ENCODE data around the gene KCNIP1.

Gene KCNIP1

DNA sequence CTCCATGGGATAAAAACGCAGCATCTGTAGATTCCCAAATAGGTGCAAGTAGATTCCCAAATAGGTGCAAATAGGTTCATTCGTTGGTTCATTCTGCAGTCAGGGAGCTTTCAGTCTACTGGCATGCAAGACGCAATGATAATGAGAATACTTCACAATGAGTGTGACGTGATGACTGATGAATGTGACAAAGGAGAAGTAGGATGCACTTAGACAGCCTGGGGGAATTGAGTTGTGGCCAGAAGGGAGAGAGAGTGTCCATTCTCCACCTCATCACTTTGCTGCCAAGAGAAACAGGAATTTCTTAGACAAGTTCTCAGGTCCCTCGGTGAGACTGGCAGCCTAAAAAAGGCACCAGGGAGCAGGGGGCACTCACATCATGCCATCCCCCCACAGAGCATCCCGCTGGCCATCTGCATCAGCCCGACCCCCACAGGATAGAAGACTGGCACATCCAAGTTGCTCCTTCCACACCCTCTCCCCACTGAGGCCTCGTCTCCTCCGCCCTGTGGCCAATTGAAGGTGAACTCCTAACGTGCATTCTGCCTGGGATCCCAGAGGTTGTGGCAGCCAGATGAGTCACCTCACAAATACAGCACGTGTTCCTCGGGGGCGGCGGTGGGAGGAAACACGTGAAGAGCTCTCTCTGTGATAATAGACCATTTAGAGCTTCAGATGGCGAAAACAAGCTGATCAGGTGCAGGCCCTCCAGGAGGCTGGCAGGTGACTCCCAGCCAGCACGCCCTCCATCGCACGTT is 19.9 kb upstream of the KCNIP1 start:
- Histone ChIP-seq H3K4me1 (ENCODE audit: insufficient read depth, low read length, poor library complexity, severe bottlenecking) (no peaks in the 10 kb centered on the region), H3K9ac (ENCODE audit: low read depth, low read length, poor library complexity, severe bottlenecking) (no peak overlapping the region), H3K27me3 (ENCODE audit: insufficient read depth, low read length, poor library complexity, severe bottlenecking) (no peaks in the 10 kb centered on the region), H3K4me3 (ENCODE audit: low read length, poor library complexity, severe bottlenecking) (no peak overlapping the region), H4K20me1 (ENCODE audit: insufficient read depth, low read length, poor library complexity, severe bottlenecking) (no peaks in the 10 kb centered on the region), H3K4me2 (ENCODE audit: low read depth, low read length, poor library complexity, severe bottlenecking) (no peak overlapping the region), H3F3A (ENCODE audit: low read depth) (no peaks in the 10 kb centered on the region), H3K9me2 (replicated peaks; ENCODE audit: low read depth, low read length) (no peaks in the 10 kb centered on the region), H3K36me3 (ENCODE audit: insufficient read depth, low read length) (no peaks in the 10 kb centered on the region), H3K79me2 (ENCODE audit: insufficient read depth, low read length) (no peaks in the 10 kb centered on the region), H3K9me3 (ENCODE audit: insufficient read depth, low read depth, low read length) (no peaks in the 10 kb centered on the region), H2AFZ (ENCODE audit: low read length) (no peak overlapping the region)
- TF ChIP-seq, protein P1, sequence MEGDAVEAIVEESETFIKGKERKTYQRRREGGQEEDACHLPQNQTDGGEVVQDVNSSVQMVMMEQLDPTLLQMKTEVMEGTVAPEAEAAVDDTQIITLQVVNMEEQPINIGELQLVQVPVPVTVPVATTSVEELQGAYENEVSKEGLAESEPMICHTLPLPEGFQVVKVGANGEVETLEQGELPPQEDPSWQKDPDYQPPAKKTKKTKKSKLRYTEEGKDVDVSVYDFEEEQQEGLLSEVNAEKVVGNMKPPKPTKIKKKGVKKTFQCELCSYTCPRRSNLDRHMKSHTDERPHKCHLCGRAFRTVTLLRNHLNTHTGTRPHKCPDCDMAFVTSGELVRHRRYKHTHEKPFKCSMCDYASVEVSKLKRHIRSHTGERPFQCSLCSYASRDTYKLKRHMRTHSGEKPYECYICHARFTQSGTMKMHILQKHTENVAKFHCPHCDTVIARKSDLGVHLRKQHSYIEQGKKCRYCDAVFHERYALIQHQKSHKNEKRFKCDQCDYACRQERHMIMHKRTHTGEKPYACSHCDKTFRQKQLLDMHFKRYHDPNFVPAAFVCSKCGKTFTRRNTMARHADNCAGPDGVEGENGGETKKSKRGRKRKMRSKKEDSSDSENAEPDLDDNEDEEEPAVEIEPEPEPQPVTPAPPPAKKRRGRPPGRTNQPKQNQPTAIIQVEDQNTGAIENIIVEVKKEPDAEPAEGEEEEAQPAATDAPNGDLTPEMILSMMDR (conservative IDR thresholded peaks at IDR 0.05; ENCODE audit: low read length): no peak
- no peak for TF ChIP-seq EZH2phosphoT487 (IDR thresholded peaks at IDR 0.05; ENCODE audit: borderline replicate concordance)

DNA sequence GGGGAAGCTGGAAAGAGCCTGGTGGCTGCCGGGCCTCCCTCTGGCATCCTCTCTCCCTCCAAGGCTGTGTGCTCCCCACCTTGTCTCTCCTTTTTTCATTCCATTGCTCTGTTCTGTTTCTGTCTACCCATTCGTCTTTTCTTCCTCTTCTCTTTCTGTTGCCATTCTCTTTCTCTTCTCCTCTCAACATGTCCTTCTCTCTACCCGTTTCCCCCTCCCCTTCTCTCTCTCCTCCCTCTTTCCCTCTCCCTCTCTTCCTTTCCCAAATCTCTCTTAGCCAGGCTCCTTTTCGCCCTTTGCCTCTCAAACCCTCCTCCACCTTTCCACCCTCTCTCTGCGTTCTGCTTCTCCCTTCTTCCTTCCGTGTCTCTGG is 19.4 kb upstream of the KCNIP1 start:
- no peaks in the 10 kb centered on the region for H3K9me2 ChIP-seq (replicated peaks; ENCODE audit: low read depth, low read length)
- H3F3A ChIP-seq (ENCODE audit: low read depth): no peaks in the 10 kb centered on the region
- H3K79me2 ChIP-seq (ENCODE audit: insufficient read depth, low read length): no peaks in the 10 kb centered on the region
- TF ChIP-seq, protein P1 (conservative IDR thresholded peaks at IDR 0.05; ENCODE audit: low read length): no peak
- no peak for TF ChIP-seq EZH2phosphoT487 (IDR thresholded peaks at IDR 0.05; ENCODE audit: borderline replicate concordance)
- H3K27me3 ChIP-seq (ENCODE audit: insufficient read depth, low read length, poor library complexity, severe bottlenecking): no peaks in the 10 kb centered on the region
- no peaks in the 10 kb centered on the region for H4K20me1 ChIP-seq (ENCODE audit: insufficient read depth, low read length, poor library complexity, severe bottlenecking)
- H3K4me3 ChIP-seq (ENCODE audit: low read length, poor library complexity, severe bottlenecking): no peak overlapping the region
- no peak overlapping the region for H3K9ac ChIP-seq (ENCODE audit: low read depth, low read length, poor library complexity, severe bottlenecking)
- no peak overlapping the region for H2AFZ ChIP-seq (ENCODE audit: low read length)
- no peaks in the 10 kb centered on the region for H3K36me3 ChIP-seq (ENCODE audit: insufficient read depth, low read length)
- H3K4me1 ChIP-seq (ENCODE audit: insufficient read depth, low read length, poor library complexity, severe bottlenecking): no peaks in the 10 kb centered on the region
- no peak overlapping the region for H3K4me2 ChIP-seq (ENCODE audit: low read depth, low read length, poor library complexity, severe bottlenecking)
- no peaks in the 10 kb centered on the region for H3K9me3 ChIP-seq (ENCODE audit: insufficient read depth, low read depth, low read length)

DNA sequence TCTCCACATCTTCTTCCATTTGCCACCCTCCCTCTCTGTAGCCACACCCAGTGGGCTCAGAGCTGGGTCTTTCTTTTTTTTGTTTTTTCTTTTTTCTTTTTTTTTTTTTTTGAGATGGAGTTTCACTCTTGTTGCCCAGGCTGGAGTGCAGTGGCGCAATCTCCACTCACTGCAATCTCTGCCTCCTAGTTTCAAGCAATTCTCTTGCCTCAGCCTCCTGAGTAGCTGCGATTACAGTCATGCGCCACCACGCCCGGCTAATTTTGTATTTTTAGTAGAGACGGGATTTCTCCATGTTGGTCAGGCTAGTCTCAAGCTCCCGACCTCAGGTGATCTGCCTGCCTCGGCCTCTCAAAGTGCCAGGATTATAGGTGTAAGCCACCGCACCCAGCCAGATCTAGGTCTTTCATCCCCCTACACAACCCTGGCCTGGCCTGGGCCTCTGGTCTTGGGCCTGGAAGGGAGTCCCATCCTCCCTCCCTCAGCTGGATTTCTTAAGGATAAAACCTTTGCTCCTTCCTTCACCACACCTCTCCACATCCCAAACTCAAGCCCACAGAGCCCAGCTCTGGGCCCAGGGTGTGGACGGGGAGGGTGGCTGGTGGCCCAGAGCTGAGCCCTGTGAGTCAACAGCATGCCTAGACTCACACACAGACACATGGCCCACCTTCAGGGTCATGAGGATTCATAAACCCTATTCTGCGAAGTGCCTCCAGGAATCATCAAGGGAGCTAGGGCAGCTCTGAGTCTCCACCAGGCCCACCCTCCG is 18.8 kb upstream of the KCNIP1 start:
- no peaks in the 10 kb centered on the region for H3K79me2 ChIP-seq (ENCODE audit: insufficient read depth, low read length)
- no peaks in the 10 kb centered on the region for H3K36me3 ChIP-seq (ENCODE audit: insufficient read depth, low read length)
- no peaks in the 10 kb centered on the region for H4K20me1 ChIP-seq (ENCODE audit: insufficient read depth, low read length, poor library complexity, severe bottlenecking)
- no peak overlapping the region for H3K4me2 ChIP-seq (ENCODE audit: low read depth, low read length, poor library complexity, severe bottlenecking)
- H2AFZ ChIP-seq (ENCODE audit: low read length): no peak overlapping the region
- no peaks in the 10 kb centered on the region for H3K9me2 ChIP-seq (replicated peaks; ENCODE audit: low read depth, low read length)
- no peak overlapping the region for H3K4me3 ChIP-seq (ENCODE audit: low read length, poor library complexity, severe bottlenecking)
- H3K4me1 ChIP-seq (ENCODE audit: insufficient read depth, low read length, poor library complexity, severe bottlenecking): no peaks in the 10 kb centered on the region
- H3K27me3 ChIP-seq (ENCODE audit: insufficient read depth, low read length, poor library complexity, severe bottlenecking): no peaks in the 10 kb centered on the region
- H3K9ac ChIP-seq (ENCODE audit: low read depth, low read length, poor library complexity, severe bottlenecking): no peak overlapping the region
- TF ChIP-seq, protein P1 (conservative IDR thresholded peaks at IDR 0.05; ENCODE audit: low read length): no peak
- TF ChIP-seq EZH2phosphoT487 (IDR thresholded peaks at IDR 0.05; ENCODE audit: borderline replicate concordance): no peak
- no peaks in the 10 kb centered on the region for H3F3A ChIP-seq (ENCODE audit: low read depth)
- H3K9me3 ChIP-seq (ENCODE audit: insufficient read depth, low read depth, low read length): no peaks in the 10 kb centered on the region

Measured in Loucy (cell line).